HEK293 (cell line): ENCODE data around the gene EVI5.

ENCODE experiments used
- FEZF1 ChIP-seq: fragments of 450-650 bp; formaldehyde crosslinking; IDR thresholded peaks from 2 replicates; pipeline ENCODE4 v1.5.1; 2016; ENCODE audit warnings: missing biosample characterization, missing genetic modification characterization
- PRDM1 ChIP-seq: fragments of 450-650 bp; formaldehyde crosslinking; IDR thresholded peaks from 2 replicates; pipeline ENCODE4; 2016; ENCODE audit warnings: missing biosample characterization, missing genetic modification characterization
- SALL2 ChIP-seq: fragments of 450-650 bp; formaldehyde crosslinking; IDR thresholded peaks from 2 replicates; pipeline ENCODE4 v1.5.0; 2017; ENCODE audit warnings: missing biosample characterization, mild to moderate bottlenecking, missing genetic modification characterization, borderline replicate concordance
- TCF7L2 ChIP-seq: IDR thresholded peaks from 2 replicates; pipeline ENCODE4 v1.6.1; 2011; ENCODE audit warnings: low read depth, mild to moderate bottlenecking, inconsistent platforms, low read length, moderate library complexity, borderline replicate concordance
- YY1 ChIP-seq: fragments of 450-650 bp; formaldehyde crosslinking; IDR thresholded peaks from 2 replicates; pipeline ENCODE4 v1.5.1; 2018; ENCODE audit warnings: missing biosample characterization, missing genetic modification characterization
- ZNF138 ChIP-seq: fragments of 450-650 bp; formaldehyde crosslinking; IDR thresholded peaks from 2 replicates; pipeline ENCODE4 v1.5.1; 2016; ENCODE audit warnings: missing biosample characterization, missing genetic modification characterization, borderline replicate concordance
- ZNF24 ChIP-seq: fragments of 450-650 bp; formaldehyde crosslinking; IDR thresholded peaks from 2 replicates; pipeline ENCODE4 v1.5.1; 2016; ENCODE audit warnings: missing biosample characterization, missing genetic modification characterization
- ZNF274 ChIP-seq, 2 experiments: fragments of 200-500 bp in 1 of 2; fragments of 450-650 bp in 1 of 2; sonication (Bioruptor generic) in 1 of 2; formaldehyde crosslinking in 1 of 2; IDR thresholded peaks; 2 replicates each; pipeline versions ENCODE4 v1.5.1 to v1.6.1; 2014 to 2016; ENCODE audit warnings: borderline replicate concordance in 1 of 2, inconsistent platforms in 1 of 2, low read length in 1 of 2, missing biosample characterization in 1 of 2, missing genetic modification characterization in 1 of 2
- TF ChIP-seq, protein P1 (sequence below): fragments of 450-650 bp; formaldehyde crosslinking; IDR thresholded peaks from 2 replicates; pipeline ENCODE4 v1.5.1; 2016; ENCODE audit warnings: missing biosample characterization, missing genetic modification characterization
- TF ChIP-seq, protein P2 (sequence below): fragments of 450-650 bp; formaldehyde crosslinking; conservative IDR thresholded peaks from 2 replicates; pipeline ENCODE4 v1.5.1; 2016; ENCODE audit warnings: low read depth, missing biosample characterization, missing genetic modification characterization
- TF ChIP-seq, protein P3 (sequence below): fragments of 450-650 bp; formaldehyde crosslinking; IDR thresholded peaks from 2 replicates; pipeline ENCODE4 v1.5.1; 2016; ENCODE audit warnings: missing biosample characterization, missing genetic modification characterization

DNA sequence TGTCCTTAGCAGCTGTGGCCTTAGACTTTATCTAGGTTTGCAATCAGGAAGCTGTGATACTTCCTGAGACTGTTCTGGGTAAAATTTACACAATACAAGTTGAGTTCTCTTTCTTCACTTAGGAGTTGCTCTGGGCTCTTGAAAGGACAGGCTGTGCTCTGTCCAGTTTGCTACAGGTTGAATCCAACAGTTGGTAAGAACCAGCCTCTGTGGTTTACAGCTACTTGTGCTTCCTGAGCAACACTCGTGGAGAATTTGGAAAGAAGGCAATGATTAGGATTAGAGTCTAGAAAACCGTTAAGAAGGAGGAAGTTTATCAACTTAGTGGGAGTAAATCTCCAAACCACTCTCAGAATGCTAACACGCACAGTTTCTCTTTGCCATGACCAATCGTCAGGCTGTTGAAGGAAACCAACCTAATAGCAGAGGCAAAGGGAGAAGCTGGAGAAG is 325.0 kb downstream of the EVI5 start:
- TF ChIP-seq PRDM1 (tag by site-specific recombination) (no peak), FEZF1 (tag by site-specific recombination) (no peak), TCF7L2 (no peak), ZNF24 (tag by site-specific recombination) (no peak), YY1 (no peak), ZNF274 (IDR thresholded peaks at IDR 0.05; ENCODE audit: low read length) (no peak), ZNF274 (tag by site-specific recombination; IDR thresholded peaks at IDR 0.05; ENCODE audit: borderline replicate concordance) (no peak), SALL2 (no peak), ZNF138 (no peak)
- TF ChIP-seq, protein P1, sequence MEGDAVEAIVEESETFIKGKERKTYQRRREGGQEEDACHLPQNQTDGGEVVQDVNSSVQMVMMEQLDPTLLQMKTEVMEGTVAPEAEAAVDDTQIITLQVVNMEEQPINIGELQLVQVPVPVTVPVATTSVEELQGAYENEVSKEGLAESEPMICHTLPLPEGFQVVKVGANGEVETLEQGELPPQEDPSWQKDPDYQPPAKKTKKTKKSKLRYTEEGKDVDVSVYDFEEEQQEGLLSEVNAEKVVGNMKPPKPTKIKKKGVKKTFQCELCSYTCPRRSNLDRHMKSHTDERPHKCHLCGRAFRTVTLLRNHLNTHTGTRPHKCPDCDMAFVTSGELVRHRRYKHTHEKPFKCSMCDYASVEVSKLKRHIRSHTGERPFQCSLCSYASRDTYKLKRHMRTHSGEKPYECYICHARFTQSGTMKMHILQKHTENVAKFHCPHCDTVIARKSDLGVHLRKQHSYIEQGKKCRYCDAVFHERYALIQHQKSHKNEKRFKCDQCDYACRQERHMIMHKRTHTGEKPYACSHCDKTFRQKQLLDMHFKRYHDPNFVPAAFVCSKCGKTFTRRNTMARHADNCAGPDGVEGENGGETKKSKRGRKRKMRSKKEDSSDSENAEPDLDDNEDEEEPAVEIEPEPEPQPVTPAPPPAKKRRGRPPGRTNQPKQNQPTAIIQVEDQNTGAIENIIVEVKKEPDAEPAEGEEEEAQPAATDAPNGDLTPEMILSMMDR (tag by site-specific recombination), result no peak
- TF ChIP-seq, protein P2, sequence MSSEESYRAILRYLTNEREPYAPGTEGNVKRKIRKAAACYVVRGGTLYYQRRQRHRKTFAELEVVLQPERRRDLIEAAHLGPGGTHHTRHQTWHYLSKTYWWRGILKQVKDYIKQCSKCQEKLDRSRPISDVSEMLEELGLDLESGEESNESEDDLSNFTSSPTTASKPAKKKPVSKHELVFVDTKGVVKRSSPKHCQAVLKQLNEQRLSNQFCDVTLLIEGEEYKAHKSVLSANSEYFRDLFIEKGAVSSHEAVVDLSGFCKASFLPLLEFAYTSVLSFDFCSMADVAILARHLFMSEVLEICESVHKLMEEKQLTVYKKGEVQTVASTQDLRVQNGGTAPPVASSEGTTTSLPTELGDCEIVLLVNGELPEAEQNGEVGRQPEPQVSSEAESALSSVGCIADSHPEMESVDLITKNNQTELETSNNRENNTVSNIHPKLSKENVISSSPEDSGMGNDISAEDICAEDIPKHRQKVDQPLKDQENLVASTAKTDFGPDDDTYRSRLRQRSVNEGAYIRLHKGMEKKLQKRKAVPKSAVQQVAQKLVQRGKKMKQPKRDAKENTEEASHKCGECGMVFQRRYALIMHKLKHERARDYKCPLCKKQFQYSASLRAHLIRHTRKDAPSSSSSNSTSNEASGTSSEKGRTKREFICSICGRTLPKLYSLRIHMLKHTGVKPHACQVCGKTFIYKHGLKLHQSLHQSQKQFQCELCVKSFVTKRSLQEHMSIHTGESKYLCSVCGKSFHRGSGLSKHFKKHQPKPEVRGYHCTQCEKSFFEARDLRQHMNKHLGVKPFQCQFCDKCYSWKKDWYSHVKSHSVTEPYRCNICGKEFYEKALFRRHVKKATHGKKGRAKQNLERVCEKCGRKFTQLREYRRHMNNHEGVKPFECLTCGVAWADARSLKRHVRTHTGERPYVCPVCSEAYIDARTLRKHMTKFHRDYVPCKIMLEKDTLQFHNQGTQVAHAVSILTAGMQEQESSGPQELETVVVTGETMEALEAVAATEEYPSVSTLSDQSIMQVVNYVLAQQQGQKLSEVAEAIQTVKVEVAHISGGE (tag by site-specific recombination), result no peak
- TF ChIP-seq, protein P3, sequence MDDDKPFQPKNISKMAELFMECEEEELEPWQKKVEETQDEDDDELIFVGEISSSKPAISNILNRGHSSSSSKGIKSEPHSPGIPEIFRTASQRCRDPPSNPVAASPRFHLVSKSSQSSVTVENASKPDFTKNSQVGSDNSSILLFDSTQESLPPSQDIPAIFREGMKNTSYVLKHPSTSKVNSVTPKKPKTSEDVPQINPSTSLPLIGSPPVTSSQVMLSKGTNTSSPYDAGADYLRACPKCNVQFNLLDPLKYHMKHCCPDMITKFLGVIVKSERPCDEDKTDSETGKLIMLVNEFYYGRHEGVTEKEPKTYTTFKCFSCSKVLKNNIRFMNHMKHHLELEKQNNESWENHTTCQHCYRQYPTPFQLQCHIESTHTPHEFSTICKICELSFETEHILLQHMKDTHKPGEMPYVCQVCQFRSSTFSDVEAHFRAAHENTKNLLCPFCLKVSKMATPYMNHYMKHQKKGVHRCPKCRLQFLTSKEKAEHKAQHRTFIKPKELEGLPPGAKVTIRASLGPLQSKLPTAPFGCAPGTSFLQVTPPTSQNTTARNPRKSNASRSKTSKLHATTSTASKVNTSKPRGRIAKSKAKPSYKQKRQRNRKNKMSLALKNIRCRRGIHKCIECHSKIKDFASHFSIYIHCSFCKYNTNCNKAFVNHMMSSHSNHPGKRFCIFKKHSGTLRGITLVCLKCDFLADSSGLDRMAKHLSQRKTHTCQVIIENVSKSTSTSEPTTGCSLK (tag by site-specific recombination), result no peak
